Keratinocyte (primary cell): Measurements from ENCODE around the gene TTLL5. TPM values are rescaled to one million over a fixed set of nuclear protein-coding genes. Genes with fewer than 3 reads are reported as not detected.

ENCODE experiments used
- DNase-seq: peaks from one replicate; pipeline ENCODE4 v3.0.0-alpha.2; 2011; ENCODE audit warnings: low read depth, missing footprints, low spot score
- FAIRE-seq: peaks from 2 replicates; lab custom pipeline; 2011; peaks lifted over from hg19 to GRCh38; lab: Jason Lieb, UNC
- H2AFZ ChIP-seq: 2 replicates; pipeline ENCODE4 v1.6.0; 2012; ENCODE audit warnings: low read length, control low read depth, inconsistent platforms; ENCODE audit not compliant: control insufficient read depth
- H3K27ac ChIP-seq: 2 replicates; pipeline ENCODE4 v1.5.1; 2011; ENCODE audit warnings: low read length; ENCODE audit not compliant: control insufficient read depth, insufficient read depth
- H3K27me3 ChIP-seq: 3 replicates; pipeline ENCODE4 v1.6.0; 2011; ENCODE audit warnings: low read length; ENCODE audit not compliant: control insufficient read depth, insufficient read depth; ENCODE audit errors: extremely low read depth
- H3K36me3 ChIP-seq, 2 experiments: 2 replicates in 1 of 2; 3 replicates in 1 of 2; pipeline ENCODE4 v1.5.1; 2011; ENCODE audit warnings: low read length in 2 of 2, mild to moderate bottlenecking in 1 of 2; ENCODE audit not compliant: control insufficient read depth in 2 of 2, insufficient read depth in 2 of 2; ENCODE audit errors: extremely low read depth in 1 of 2
- H3K4me1 ChIP-seq: 3 replicates; pipeline ENCODE4 v1.5.1; 2011; ENCODE audit warnings: low read length; ENCODE audit not compliant: control insufficient read depth, insufficient read depth; ENCODE audit errors: extremely low read depth
- H3K4me2 ChIP-seq: 3 replicates; pipeline ENCODE4 v1.6.0; 2011; ENCODE audit warnings: low read depth, low read length; ENCODE audit not compliant: control insufficient read depth, insufficient read depth; ENCODE audit errors: extremely low read depth
- H3K4me3 ChIP-seq, 3 experiments: fragments of 200-600 bp in 1 of 3; sonication (generic) in 1 of 3; 2 replicates in 2 of 3; 3 replicates in 1 of 3; pipeline ENCODE4 v1.5.1; 2011 to 2016; ENCODE audit warnings: low read length in 3 of 3, mild to moderate bottlenecking in 3 of 3, control low read depth in 2 of 3, inconsistent platforms in 1 of 3, low read depth in 1 of 3, mixed read lengths in 1 of 3, mixed run types in 1 of 3, moderate library complexity in 1 of 3; ENCODE audit not compliant: control insufficient read depth in 2 of 3, insufficient read depth in 2 of 3; ENCODE audit errors: extremely low read depth in 1 of 3
- H3K79me2 ChIP-seq: 2 replicates; pipeline ENCODE4 v1.6.0; 2012; ENCODE audit warnings: low read length; ENCODE audit not compliant: control insufficient read depth, insufficient read depth
- H3K9ac ChIP-seq: 3 replicates; pipeline ENCODE4 v1.6.0; 2011; ENCODE audit warnings: low read length; ENCODE audit not compliant: control insufficient read depth, insufficient read depth; ENCODE audit errors: extremely low read depth
- H3K9me1 ChIP-seq: 3 replicates; pipeline ENCODE4 v1.6.0; 2011; ENCODE audit warnings: low read length; ENCODE audit not compliant: control insufficient read depth, insufficient read depth; ENCODE audit errors: extremely low read depth
- H3K9me3 ChIP-seq: 2 replicates; pipeline ENCODE4 v1.5.1; 2012; ENCODE audit warnings: low read depth, low read length; ENCODE audit not compliant: control insufficient read depth
- H4K20me1 ChIP-seq: 3 replicates; pipeline ENCODE4 v1.6.0; 2011; ENCODE audit warnings: low read length; ENCODE audit not compliant: control insufficient read depth, insufficient read depth; ENCODE audit errors: extremely low read depth
- CTCF ChIP-seq, 3 experiments: IDR thresholded peaks in 1 of 3; conservative IDR thresholded peaks in 1 of 3; optimal IDR thresholded peaks in 1 of 3; 2 replicates in 2 of 3; 3 replicates in 1 of 3; pipeline versions ENCODE3 to v1.5.1; 2011; ENCODE audit warnings: low read length in 3 of 3, mild to moderate bottlenecking in 3 of 3, moderate library complexity in 2 of 3, control low read depth in 1 of 3, inconsistent platforms in 1 of 3; ENCODE audit not compliant: insufficient read depth in 2 of 3; ENCODE audit errors: extremely low read depth in 1 of 3
- EZH2 ChIP-seq: IDR thresholded peaks from one replicate; pipeline ENCODE4 v1.6.1; 2012; ENCODE audit warnings: inconsistent platforms, mild to moderate bottlenecking, low read length, moderate library complexity
- dilution Hi-C: fragments of 300-500 bp; cut with MboI; formaldehyde crosslinking; loops from one replicate; pipeline ENCODE4 v1.7.0; 2020; ENCODE audit warnings: low sequenced_read_pairs; ENCODE audit not compliant: extremely low pct_ligation_motif_present
- polyA plus RNA-seq, 5 experiments: library from polyadenylated mRNA; depleted of rRNA in 3 of 5; stranded (reverse) in 3 of 5; stranded (forward) in 1 of 5; unstranded in 1 of 5; fragments of >200 nt; gene quantifications; 1 replicate in 1 of 5; 2 replicates in 3 of 5; 3 replicates in 1 of 5; pipeline versions ENCODE4 v1.2.1 to v1.2.3, GENCODE V29; 2011 to 2012; ENCODE audit warnings: missing spikeins in 2 of 5, low read depth in 1 of 5, low replicate concordance in 1 of 5

TTLL5 gene
- polyA plus RNA-seq, 1 donor (not counting 4 experiments of a cell fraction or from before 2014, with no cell fraction given): 20.7 TPM

- H3K9ac ChIP-seq: no peak overlapping the region
- H3K9me3 ChIP-seq: no peaks in the 10 kb centered on the region
- no peaks in the 10 kb centered on the region for H4K20me1 ChIP-seq
- H3K9me1 ChIP-seq: no peaks in the 10 kb centered on the region
- TF ChIP-seq CTCF (optimal IDR thresholded peaks at IDR 0.05 in 1 of 3, IDR thresholded peaks at IDR 0.05 in 1 of 3, conservative IDR thresholded peaks at IDR 0.05 in 1 of 3; ENCODE audit: extremely low read depth in 1 of 3, insufficient read depth in 2 of 3, low read length in 3 of 3) (no peak), EZH2 (no peak)
- H3K79me2 ChIP-seq: no peaks in the 10 kb centered on the region
- H2AFZ ChIP-seq: no peak overlapping the region
- H3K4me3 ChIP-seq: no peak overlapping the region
- no peaks in the 10 kb centered on the region for H3K27me3 ChIP-seq
- peaks cover 4% of the 10 kb centered on the region for H3K4me1 ChIP-seq
- no peak overlapping the region for H3K27ac ChIP-seq
- H3K4me2 ChIP-seq: no peak overlapping the region
- FAIRE-seq: no peak
- dilution Hi-C loops: no loop called here
- peaks cover 0 to 4% of the 10 kb centered on the region in 2 experiments for H3K36me3 ChIP-seq
- DNase-seq: no peak
Measured at GRCh38 chr14:75906228-75906627, 245.2 kb downstream of the TTLL5 start.

GRCh38 chr14:75906680-75907280 is 245.7 kb downstream of the TTLL5 start:
- dilution Hi-C loops: no loop called here
- Histone ChIP-seq H3K9me3 (no peaks in the 10 kb centered on the region), H3K9ac (no peak overlapping the region), H3K4me1 (peaks cover 4% of the 10 kb centered on the region), H3K27me3 (no peaks in the 10 kb centered on the region), H3K36me3 (peaks cover 0 to 4% of the 10 kb centered on the region in 2 experiments), H3K79me2 (no peaks in the 10 kb centered on the region), H2AFZ (no peak overlapping the region), H3K27ac (no peak overlapping the region), H3K4me3 (no peak overlapping the region), H4K20me1 (no peaks in the 10 kb centered on the region), H3K4me2 (no peak overlapping the region), H3K9me1 (no peaks in the 10 kb centered on the region)
- FAIRE-seq (peak; percentile 69), DNase-seq (no peak)
- peak; percentile 51 to 74 (median 60) for TF ChIP-seq CTCF (optimal IDR thresholded peaks at IDR 0.05 in 1 of 3, IDR thresholded peaks at IDR 0.05 in 1 of 3, conservative IDR thresholded peaks at IDR 0.05 in 1 of 3; ENCODE audit: extremely low read depth in 1 of 3, insufficient read depth in 2 of 3, low read length in 3 of 3)
- TF ChIP-seq EZH2: no peak
